ENCODE data around the gene SACM1L. TPM values are rescaled to one million over a fixed set of nuclear protein-coding genes. Genes with fewer than 3 reads are reported as not detected.
A peak's percentile ranks its signal among the peaks of the same experiment; 100 is the strongest.

The SACM1L gene
- total RNA-seq, 1 experiment from 2014 or later = 51.0 TPM

- Mint-ChIP-seq H3K4me1 (ENCODE audit: low read depth, unreplicated experiment) (peaks cover 6% of the 10 kb centered on the region), H3K27ac (ENCODE audit: unreplicated experiment) (no peak overlapping the region), H3K4me3 (ENCODE audit: unreplicated experiment) (no peak overlapping the region), H3K9me3 (ENCODE audit: unreplicated experiment) (no peaks in the 10 kb centered on the region), H3K27me3 (ENCODE audit: insufficient read depth, unreplicated experiment) (no peaks in the 10 kb centered on the region), H3K36me3 (ENCODE audit: insufficient read depth, unreplicated experiment) (peaks cover 17% of the 10 kb centered on the region)
- H3K4me3 ChIP-seq (ENCODE audit: low read depth, low read length) = no peak overlapping the region
- no peaks in the 10 kb centered on the region for H3K27me3 ChIP-seq (replicated peaks; ENCODE audit: control insufficient read depth, insufficient read depth, low read length)
- ChIA-PET POLR2A (interaction anchor here (0.6 kb wide), 1 partner anchor 1725 kb away, joined by 5 read pairs; the partner anchor contains the start of gene PTPN23), CTCF (interaction anchor here (1.3 to 2.2 kb wide), 3 partner anchors 21 to 145 kb away, joined by 3 to 9 read pairs (median 7); partner anchors contain the start of gene LIMD1)
- DNase-seq = no peak
- peaks cover 10% of the 10 kb centered on the region for H3K4me1 ChIP-seq
- intact Hi-C loops (cut with micrococcal nuclease; ENCODE audit: unreplicated experiment) = loop anchor here (1.0 to 2.0 kb wide), 3 partner anchors 21 to 145 kb away; no protein-coding TSS in a partner anchor
- TF ChIP-seq CTCF (IDR thresholded peaks at IDR 0.05; ENCODE audit: insufficient read depth in 1 of 2, low read depth in 1 of 2, low read length in 1 of 2, severe bottlenecking in 1 of 2, unreplicated experiment in 1 of 2) = no peak
- BruUV-seq (replicated peaks) = no TSS peak
- no peaks in the 10 kb centered on the region; the same call in 1 of the 2 replicates for H3K36me3 ChIP-seq (ENCODE audit: control insufficient read depth, insufficient read depth, low read length)
- H3K9me3 ChIP-seq = no peaks in the 10 kb centered on the region
These were observed 33.3 kb upstream of the SACM1L start for GRCh38 chr3:45655906-45656305.

- Mint-ChIP-seq H3K9me3 (ENCODE audit: unreplicated experiment) (no peaks in the 10 kb centered on the region), H3K36me3 (ENCODE audit: insufficient read depth, unreplicated experiment) (peaks cover 17% of the 10 kb centered on the region), H3K4me1 (ENCODE audit: low read depth, unreplicated experiment) (peaks cover 6% of the 10 kb centered on the region), H3K27ac (ENCODE audit: unreplicated experiment) (no peak overlapping the region), H3K27me3 (ENCODE audit: insufficient read depth, unreplicated experiment) (no peaks in the 10 kb centered on the region), H3K4me3 (ENCODE audit: unreplicated experiment) (no peak overlapping the region)
- ChIA-PET CTCF (interaction anchor here (0.8 to 2.2 kb wide), 7 partner anchors 20 to 146 kb away, joined by 3 to 9 read pairs (median 4); partner anchors contain the start of gene LIMD1), POLR2A (no interaction called here)
- DNase-seq = peak; percentile 89 to 90
- no TSS peak for BruUV-seq (replicated peaks)
- no peaks in the 10 kb centered on the region for H3K27me3 ChIP-seq (replicated peaks; ENCODE audit: control insufficient read depth, insufficient read depth, low read length)
- H3K9me3 ChIP-seq = no peaks in the 10 kb centered on the region
- H3K4me3 ChIP-seq (ENCODE audit: low read depth, low read length) = no peak overlapping the region
- intact Hi-C loops (cut with micrococcal nuclease; ENCODE audit: unreplicated experiment) = loop anchor here (1.0 to 2.0 kb wide), 3 partner anchors 22 to 145 kb away; no protein-coding TSS in a partner anchor
- H3K36me3 ChIP-seq (ENCODE audit: control insufficient read depth, insufficient read depth, low read length) = no peaks in the 10 kb centered on the region; the same call in 1 of the 2 replicates
- peak; percentile 86 to 89 for TF ChIP-seq CTCF (IDR thresholded peaks at IDR 0.05; ENCODE audit: insufficient read depth in 1 of 2, low read depth in 1 of 2, low read length in 1 of 2, severe bottlenecking in 1 of 2, unreplicated experiment in 1 of 2)
- peaks cover 10% of the 10 kb centered on the region for H3K4me1 ChIP-seq
These were observed 32.4 kb upstream of the SACM1L start for GRCh38 chr3:45656575-45657363.

DNA sequence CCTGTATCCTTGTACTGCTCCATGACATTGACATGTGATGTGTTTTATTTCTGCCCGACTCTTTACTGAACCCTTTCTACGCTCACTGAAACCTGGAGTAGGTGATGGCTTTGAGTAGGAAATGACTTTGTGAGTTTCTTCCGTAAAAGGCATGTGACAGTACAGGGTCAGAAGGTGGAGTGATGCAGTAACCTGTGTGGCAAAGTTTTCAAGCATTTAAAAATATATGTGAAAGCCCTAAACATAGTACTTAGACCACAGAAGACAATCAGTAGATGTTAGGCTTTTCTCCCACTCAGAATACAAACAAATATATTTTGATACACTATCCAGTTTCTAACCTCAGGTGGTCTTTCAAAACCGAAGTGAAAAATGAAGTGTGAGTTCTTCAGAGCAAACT, 31.3 kb upstream of the SACM1L start:
- CTCF ChIA-PET = no interaction called here
- Mint-ChIP-seq H3K27me3 (ENCODE audit: insufficient read depth, unreplicated experiment) (no peaks in the 10 kb centered on the region), H3K36me3 (ENCODE audit: insufficient read depth, unreplicated experiment) (peaks cover 9% of the 10 kb centered on the region), H3K9me3 (ENCODE audit: unreplicated experiment) (no peaks in the 10 kb centered on the region), H3K4me1 (ENCODE audit: low read depth, unreplicated experiment) (peaks cover 6% of the 10 kb centered on the region), H3K27ac (ENCODE audit: unreplicated experiment) (no peak overlapping the region), H3K4me3 (ENCODE audit: unreplicated experiment) (no peak overlapping the region)
- Histone ChIP-seq H3K4me1 (peaks cover 10% of the 10 kb centered on the region), H3K4me3 (ENCODE audit: low read depth, low read length) (no peak overlapping the region), H3K9me3 (no peaks in the 10 kb centered on the region), H3K36me3 (ENCODE audit: control insufficient read depth, insufficient read depth, low read length) (no peaks in the 10 kb centered on the region; the same call in 1 of the 2 replicates), H3K27me3 (replicated peaks; ENCODE audit: control insufficient read depth, insufficient read depth, low read length) (no peaks in the 10 kb centered on the region)
- intact Hi-C loops (cut with micrococcal nuclease; ENCODE audit: unreplicated experiment) = loop anchor here (2.0 kb wide), 1 partner anchor 23 kb away; no protein-coding TSS in a partner anchor
- POLR2A ChIA-PET = no interaction called here
- BruUV-seq (replicated peaks) = no TSS peak
- TF ChIP-seq CTCF (IDR thresholded peaks at IDR 0.05; ENCODE audit: insufficient read depth in 1 of 2, low read depth in 1 of 2, low read length in 1 of 2, severe bottlenecking in 1 of 2, unreplicated experiment in 1 of 2) = no peak
- no peak for DNase-seq

Data from Caco-2 (cell line).